SK-N-MC (cell line): ENCODE measurements around the gene SLC36A4.

Experiments
- EZH2 ChIP-seq: fragments of 200-600 bp; sonication (generic); IDR thresholded peaks from one replicate; pipeline ENCODE4 v1.6.1; 2017; ENCODE audit warnings: antibody characterized with exemption
- FOXP2 ChIP-seq: optimal IDR thresholded peaks from 2 replicates; pipeline ENCODE3; 2011; ENCODE audit warnings: mild to moderate bottlenecking, moderate library complexity; ENCODE audit not compliant: insufficient read depth; ENCODE audit errors: extremely low read length, control extremely low read depth
- POLR2AphosphoS5 ChIP-seq: IDR thresholded peaks from 2 replicates; pipeline ENCODE4 v1.6.1; 2012; ENCODE audit warnings: mild to moderate bottlenecking, low read depth, low read length, borderline replicate concordance

- TF ChIP-seq POLR2AphosphoS5 = no peak
- no peak for TF ChIP-seq EZH2
- no peak for TF ChIP-seq FOXP2
These were observed 65.0 kb downstream of the SLC36A4 start for GRCh38 chr11:93132836-93133235.
